Fibroblast of gingiva (primary cell): Measurements from ENCODE around the gene STX16.

Experiments
- DNase-seq: peaks from one replicate; pipeline ENCODE4 v3.0.0-alpha.2; 2011; ENCODE audit warnings: low read depth

STX16 gene

DNA sequence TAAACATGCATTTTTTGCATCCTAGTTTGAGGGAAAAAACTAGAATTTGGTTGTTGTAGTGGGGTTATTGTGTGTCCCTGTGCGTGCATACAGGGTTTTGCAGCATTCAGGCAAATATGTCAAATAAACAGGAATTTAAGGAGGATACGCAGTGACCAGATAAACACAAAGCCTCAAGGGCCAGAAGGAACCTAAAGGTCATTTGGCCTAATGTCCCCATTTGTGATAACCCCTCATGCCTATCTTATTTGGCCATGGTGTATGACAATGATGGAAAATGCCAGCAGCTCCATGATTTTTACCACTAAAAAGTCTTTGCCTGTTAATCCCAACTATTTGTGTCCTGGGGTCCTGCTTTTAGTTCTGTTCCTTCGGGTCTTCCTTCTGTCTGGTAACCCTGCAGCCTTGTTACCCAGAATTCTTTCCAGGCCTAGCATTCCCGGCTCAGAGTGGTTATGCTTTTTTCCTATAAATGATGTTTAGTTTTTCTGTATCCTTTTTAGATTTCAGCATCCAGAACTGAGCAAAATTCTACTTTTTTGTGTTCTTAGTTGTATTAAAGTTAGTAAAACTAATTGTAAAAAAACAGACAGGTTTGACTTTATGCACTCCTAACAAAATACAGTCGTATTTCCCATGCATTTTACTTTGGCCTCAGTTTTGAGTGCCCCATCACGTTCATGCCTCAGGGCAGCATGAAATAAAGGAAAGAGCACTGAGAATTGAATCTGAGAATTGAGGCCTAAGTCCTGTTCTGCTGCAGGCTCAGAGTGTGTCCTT lies 4.4 kb downstream of the STX16 start:
- DNase-seq = no peak

DNA sequence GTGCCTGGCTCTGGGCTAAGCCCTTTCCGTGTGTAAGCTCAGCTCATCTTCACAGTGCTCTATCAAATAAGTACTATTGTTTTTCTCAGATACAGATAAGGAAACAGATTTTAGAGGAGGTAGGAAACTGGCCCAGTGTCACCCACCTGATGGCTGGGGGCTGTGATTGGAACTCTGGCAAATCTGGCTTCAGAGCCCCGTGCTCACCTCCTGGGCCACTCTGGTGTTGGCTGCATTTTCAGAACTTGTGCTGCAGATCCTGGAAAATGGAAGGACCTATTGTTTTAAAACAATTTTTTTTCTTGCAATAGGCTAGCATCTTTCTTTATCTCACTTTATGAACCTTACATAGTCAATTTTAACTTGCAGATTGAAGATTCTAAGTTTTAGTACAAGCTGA lies 5.7 kb downstream of the STX16 start:
- no peak for DNase-seq

GRCh38 chr20:58657262-58657661 lies 6.2 kb downstream of the STX16 start:
- DNase-seq = no peak

DNA sequence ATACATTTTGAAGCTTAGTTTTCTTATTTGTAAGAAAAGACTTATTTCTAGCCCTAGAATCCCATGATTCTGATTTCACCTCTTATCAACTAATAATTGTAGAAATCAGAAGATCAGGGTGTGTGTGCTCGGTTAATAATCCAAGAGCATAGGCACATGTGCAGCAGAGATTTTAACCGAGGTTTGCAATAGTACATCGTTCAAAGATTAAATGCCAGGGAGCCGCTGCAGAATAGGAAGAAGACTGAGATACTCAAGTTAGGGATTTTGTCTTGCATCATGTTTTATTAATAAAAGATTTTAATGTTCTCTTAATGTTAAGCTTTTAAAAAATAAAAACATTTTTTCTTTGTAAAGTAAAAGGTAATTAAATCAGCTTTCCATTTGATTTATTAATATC lies 6.9 kb downstream of the STX16 start:
- no peak for DNase-seq

DNA sequence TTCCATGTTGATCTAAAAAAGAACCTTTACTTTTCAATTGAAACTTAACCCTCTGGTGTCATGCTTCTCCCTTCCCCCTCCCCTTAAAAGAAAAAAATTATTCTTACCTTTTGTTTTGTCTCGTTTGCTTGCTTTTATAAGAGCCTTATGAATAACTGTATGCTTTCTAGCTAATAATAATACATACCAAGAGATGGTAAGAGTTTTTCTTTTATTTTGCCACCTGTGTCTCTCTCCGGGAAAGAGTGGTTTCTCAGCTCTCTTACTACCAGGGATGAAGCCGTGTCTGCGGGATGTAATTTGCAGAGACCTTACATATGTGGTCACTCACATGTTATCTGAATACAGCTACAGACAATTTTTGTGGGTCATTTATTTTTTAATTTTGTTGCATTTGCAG lies 7.7 kb downstream of the STX16 start:
- DNase-seq = no peak

GRCh38 chr20:58659841-58660240 lies 8.8 kb downstream of the STX16 start:
- DNase-seq = no peak

DNA sequence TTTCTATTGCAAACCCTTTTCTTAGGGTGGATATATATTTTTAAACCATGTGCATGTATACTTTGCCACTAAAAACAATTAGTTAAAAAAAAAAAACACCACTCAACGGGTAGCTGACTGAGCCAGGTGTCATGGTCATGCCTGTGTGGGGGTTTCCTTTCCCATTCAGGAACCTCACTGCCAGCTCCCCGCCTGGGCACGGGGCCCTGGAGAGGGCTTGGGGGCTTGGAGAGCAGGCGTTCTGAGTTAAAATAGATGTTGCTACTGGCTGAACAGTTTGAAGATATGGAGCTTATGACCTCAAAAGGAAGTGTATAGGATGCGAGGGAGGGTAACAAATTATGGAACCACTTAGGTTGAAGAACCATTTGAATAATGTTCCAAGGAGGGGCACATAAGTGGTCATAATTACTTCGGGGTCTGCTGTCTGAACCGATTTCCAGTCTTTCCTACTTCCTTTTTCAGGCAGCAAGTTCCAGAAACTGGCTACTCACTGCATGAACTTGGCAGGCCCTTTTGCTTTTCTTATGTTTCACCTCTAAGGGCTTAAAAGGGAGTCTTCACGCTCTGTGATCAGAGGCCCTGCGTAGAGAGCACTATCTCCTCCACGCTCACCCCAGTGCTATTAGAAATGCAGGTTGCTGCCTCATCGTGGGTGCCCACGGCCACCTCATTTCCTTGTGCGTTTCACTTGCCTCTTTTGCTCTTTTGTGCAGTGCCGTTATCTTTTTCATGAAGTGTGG lies 9.9 kb downstream of the STX16 start:
- DNase-seq = no peak

DNA sequence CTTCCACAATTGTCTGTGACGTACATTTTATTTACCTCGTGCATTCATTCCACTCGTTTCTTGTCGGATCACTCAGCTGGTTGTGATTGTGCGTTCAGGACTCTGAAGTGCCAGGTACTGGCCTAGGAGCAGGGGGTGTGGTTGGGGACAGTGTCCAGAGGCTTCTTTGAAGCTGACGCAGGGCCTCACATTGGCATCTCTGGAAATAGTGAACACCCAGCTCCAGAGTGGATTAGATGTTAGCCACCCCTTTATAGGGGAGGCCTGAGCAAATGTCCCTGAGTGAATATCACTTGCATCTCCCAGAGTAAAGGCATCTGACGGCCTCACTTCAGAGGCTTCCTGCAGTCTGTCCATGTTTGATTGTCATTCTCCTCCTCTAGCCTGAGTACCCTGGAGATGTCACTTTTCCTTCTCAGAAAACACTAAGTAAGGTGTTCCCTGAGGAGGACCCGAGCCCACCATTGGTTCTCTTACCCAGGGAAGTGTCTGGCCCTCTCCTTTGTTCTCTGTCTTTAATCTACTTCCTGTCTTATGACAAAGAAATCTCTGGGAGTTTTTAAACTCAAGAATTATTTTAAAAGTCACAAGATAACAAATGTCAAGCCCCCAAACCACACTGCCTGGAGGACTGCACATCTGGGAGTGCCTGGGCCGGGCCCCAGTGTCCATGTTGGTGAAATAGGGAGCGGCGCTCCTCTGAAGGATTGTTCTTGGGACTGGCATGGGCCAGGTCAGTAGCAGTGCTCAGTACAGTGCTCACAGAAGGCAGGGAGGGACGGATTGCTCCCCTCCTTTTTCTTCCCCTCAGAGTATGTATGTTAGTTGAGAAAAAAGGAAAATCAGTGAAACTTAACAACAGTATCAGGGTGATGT lies 10.8 kb downstream of the STX16 start:
- DNase-seq = no peak

- DNase-seq = no peak
These were observed 13.2 kb downstream of the STX16 start for GRCh38 chr20:58664331-58664730.

DNA sequence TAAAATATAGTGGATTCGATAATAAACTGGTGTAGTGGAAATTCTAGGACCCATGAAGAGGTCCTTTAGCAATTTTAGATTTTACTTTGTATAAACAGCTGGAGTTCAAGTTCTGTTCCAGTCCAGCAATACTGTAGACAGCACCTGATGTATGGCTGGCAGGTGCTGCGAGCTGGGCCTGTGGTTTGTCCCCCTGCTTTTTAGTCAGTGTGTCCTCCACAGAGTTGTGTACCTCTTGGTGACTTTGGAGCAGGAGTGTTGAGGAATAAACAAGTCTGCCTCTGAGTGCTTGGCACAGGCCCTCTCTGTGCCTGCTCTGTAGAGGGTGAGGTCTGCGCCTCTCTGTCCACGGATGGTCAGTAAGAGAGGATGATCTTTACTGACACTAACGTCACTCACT lies 13.8 kb downstream of the STX16 start:
- no peak for DNase-seq

DNA sequence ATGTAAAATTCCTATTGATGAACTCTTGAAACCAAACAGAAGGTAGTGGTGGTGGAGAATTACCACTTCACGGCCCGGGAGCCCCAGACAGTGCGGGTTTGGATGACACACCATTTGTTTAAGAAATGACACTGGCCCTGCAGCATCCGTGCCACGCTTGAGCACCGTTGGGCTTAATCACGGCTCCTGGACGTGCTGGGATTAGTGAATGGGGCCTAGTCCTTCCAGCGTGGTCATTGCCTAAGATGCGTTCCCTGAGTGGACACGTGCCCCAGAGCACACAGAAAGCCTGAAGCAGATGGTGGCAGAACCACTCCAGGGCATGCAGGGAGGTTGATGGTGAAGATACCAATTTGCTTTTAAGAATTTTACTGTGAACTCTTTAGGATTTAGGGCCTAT lies 14.5 kb downstream of the STX16 start:
- DNase-seq = no peak

DNA sequence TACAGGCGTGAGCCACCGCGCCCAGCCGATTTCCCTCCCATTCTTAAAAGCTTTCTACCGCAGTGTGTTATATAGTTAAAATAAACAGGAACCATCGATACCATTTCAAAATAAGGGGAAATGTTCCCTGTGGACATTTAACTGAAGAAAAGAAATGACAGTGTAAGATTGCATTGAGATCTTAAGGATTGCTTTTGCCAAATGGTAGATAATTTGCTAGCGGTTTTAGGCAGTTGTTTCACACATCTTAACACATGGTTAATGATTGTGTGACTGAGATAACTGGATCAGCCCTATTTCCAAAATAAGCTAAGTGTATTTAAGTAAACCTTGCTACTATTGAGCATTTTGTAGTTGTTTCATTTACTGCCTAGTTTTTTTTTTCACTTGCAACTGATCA lies 15.6 kb downstream of the STX16 start:
- DNase-seq = no peak

DNA sequence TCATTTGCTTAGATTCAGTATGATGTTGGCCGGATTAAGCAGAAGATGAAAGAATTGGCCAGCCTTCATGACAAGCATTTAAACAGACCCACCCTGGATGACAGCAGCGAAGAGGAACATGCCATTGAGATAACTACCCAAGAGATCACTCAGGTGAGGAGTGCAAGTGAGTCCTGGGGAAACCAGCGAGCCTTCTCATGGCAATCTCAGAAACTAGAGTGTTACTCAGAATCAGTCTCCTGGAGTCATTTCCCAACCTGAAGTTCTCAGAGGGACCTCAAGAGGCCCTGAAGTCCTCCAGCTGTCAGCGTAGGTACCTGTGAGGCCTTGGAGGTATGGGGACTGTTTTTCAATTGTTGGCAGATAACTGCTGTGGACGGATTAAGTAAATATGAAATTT lies 16.9 kb downstream of the STX16 start:
- no peak for DNase-seq

- no peak for DNase-seq
These were observed 17.8 kb downstream of the STX16 start for GRCh38 chr20:58668901-58669286.

GRCh38 chr20:58669287-58670006 lies 18.4 kb downstream of the STX16 start:
- no peak for DNase-seq

- DNase-seq = peak; percentile 64
These were observed 19.0 kb downstream of the STX16 start for GRCh38 chr20:58670102-58670501.

DNA sequence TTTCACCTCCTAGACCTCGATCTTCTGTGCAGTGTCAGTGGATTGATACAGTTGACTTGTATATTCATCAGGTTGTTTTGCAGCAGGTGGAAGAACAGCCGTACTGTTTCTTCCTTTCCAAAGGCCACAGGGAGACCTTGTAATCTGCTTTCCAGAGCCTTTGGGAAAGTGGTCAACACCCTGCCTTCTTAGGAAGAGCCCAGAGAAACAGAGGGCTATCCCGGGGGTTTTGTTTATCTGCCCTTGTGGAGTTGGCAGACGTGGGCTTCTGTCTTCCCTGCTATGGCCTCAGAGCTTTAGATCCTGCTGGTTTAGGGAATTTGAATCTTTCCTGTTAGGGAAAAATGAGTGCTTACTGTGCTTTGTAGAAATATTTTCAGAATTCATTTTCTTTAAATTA lies 19.6 kb downstream of the STX16 start:
- DNase-seq = no peak

- DNase-seq = no peak
These were observed 22.0 kb downstream of the STX16 start for GRCh38 chr20:58673119-58673518.

GRCh38 chr20:58675146-58675584 lies 24.1 kb downstream of the STX16 start:
- no peak for DNase-seq

DNA sequence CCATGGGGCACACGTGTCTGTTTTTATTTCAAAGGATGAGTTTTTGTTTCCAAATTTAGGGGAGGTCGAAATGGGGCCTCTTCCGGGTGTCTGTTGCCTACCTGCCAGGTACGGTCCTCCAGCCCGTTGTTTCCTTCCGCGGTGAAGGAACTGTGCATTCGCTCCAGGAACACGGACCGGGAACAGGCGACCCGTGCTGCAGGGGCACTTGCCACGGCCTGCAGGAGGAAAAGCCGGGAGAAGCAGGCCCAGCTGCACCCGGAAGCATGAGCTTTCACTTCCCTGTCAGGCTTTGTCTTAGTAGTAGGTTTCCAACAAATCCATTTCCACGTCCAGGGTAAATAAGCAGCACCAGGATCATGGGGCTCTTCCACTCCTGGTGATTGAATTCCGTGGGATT lies 24.6 kb downstream of the STX16 start:
- no peak for DNase-seq

- no peak for DNase-seq
These were observed 25.1 kb downstream of the STX16 start for GRCh38 chr20:58676161-58676560.

DNA sequence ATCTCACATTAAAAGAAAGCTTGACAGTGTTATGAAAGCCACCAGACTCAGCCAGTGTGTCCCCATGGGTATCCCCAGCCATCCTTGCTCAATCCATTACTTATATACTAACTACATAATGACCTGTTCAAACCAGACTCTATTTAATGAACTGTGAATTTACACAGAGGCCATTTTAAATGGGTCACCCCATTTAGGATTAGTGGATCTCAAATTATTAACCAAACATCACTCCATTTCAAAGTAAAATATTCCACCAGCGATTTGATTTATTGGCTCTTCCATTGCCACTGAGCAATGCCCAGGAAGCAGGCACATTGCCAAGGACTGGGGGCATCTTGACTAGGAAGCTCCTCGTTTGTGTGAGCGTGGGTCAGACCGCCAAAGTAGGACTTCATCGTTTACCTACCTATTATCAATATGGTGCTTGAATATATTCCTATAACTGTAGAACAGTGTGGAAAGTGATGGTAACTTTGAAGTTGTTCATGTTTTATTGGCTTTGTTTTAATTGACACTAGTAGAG lies 26.1 kb downstream of the STX16 start:
- no peak for DNase-seq
